Tibial nerve (tissue), 4 donors: ENCODE measurements around the gene MALAT1.

Experiments
- CTCF ChIP-seq, 5 experiments: fragments of 200-600 bp in 3 of 5; fragments of 450-650 bp in 2 of 5; sonication (generic) in 3 of 5; IDR thresholded peaks; one replicate each; pipeline ENCODE4 v1.5.1; 2016 to 2019; ENCODE audit warnings: antibody characterized with exemption in 5 of 5, mild to moderate bottlenecking in 3 of 5, moderate library complexity in 2 of 5
- EP300 ChIP-seq, 2 donors: sonication (generic); formaldehyde crosslinking; IDR thresholded peaks; one replicate each; pipeline ENCODE4 v1.6.1; 2017; ENCODE audit warnings: antibody characterized with exemption in 2 of 2, mild to moderate bottlenecking in 1 of 2
- POLR2A ChIP-seq, 2 donors: fragments of 450-650 bp; IDR thresholded peaks; one replicate each; pipeline ENCODE4 v1.6.1; 2017; ENCODE audit warnings: antibody characterized with exemption in 2 of 2, mild to moderate bottlenecking in 2 of 2, moderate library complexity in 2 of 2

GRCh38 chr11:65547446-65548125 lies 48.7 kb downstream of the MALAT1 start:
- TF ChIP-seq CTCF (IDR thresholded peaks at IDR 0.05) (no peak), POLR2A (IDR thresholded peaks at IDR 0.05) (no peak), EP300 (IDR thresholded peaks at IDR 0.05) (no peak)
